ENCODE measurements around the gene SWAP70.

The SWAP70 gene

GRCh38 chr11:9735919-9736318 lies 72.0 kb downstream of the SWAP70 start:
- no peak for ATAC-seq
- TF ChIP-seq ZC3H10 (CRISPR knock-in tag; IDR thresholded peaks at IDR 0.05) (no peak), ZNF8 (CRISPR knock-in tag; IDR thresholded peaks at IDR 0.05) (no peak), GLIS3 (CRISPR knock-in tag; IDR thresholded peaks at IDR 0.05) (no peak), PPARA (CRISPR knock-in tag; IDR thresholded peaks at IDR 0.05; ENCODE audit: borderline replicate concordance) (no peak), CSDC2 (CRISPR knock-in tag; IDR thresholded peaks at IDR 0.05) (no peak), ISL1 (CRISPR knock-in tag; IDR thresholded peaks at IDR 0.05) (no peak), PATZ1 (CRISPR knock-in tag; IDR thresholded peaks at IDR 0.05; ENCODE audit: borderline replicate concordance) (no peak), ZNF565 (CRISPR knock-in tag; conservative IDR thresholded peaks at IDR 0.05; ENCODE audit: low read depth) (no peak), ZNF70 (CRISPR knock-in tag; IDR thresholded peaks at IDR 0.05) (no peak), CREB5 (CRISPR knock-in tag; IDR thresholded peaks at IDR 0.05; ENCODE audit: low read depth) (no peak), RARB (CRISPR knock-in tag; IDR thresholded peaks at IDR 0.05) (no peak), TOX (CRISPR knock-in tag; IDR thresholded peaks at IDR 0.05; ENCODE audit: borderline replicate concordance) (no peak), ARNTL (CRISPR knock-in tag; IDR thresholded peaks at IDR 0.05; ENCODE audit: borderline replicate concordance, low read depth) (no peak), BACH2 (CRISPR knock-in tag; IDR thresholded peaks at IDR 0.05; ENCODE audit: borderline replicate concordance) (no peak)

GRCh38 chr11:9736365-9736764 lies 72.5 kb downstream of the SWAP70 start:
- no peak for TF ChIP-seq CSDC2 (CRISPR knock-in tag; IDR thresholded peaks at IDR 0.05)
- no peak for TF ChIP-seq SNAI2 (CRISPR knock-in tag; IDR thresholded peaks at IDR 0.05)
- no peak for TF ChIP-seq CREB5 (CRISPR knock-in tag; IDR thresholded peaks at IDR 0.05; ENCODE audit: low read depth)
- no peak for TF ChIP-seq GLIS3 (CRISPR knock-in tag; IDR thresholded peaks at IDR 0.05)
- ATAC-seq, result no peak

GRCh38 chr11:9738116-9738515 lies 74.2 kb downstream of the SWAP70 start:
- no peak for ATAC-seq
- TF ChIP-seq ZFP3 (CRISPR knock-in tag; IDR thresholded peaks at IDR 0.05), result no peak
- no peak for TF ChIP-seq CSDC2 (CRISPR knock-in tag; IDR thresholded peaks at IDR 0.05)
- TF ChIP-seq PATZ1 (CRISPR knock-in tag; IDR thresholded peaks at IDR 0.05; ENCODE audit: borderline replicate concordance), result no peak
- TF ChIP-seq PPARA (CRISPR knock-in tag; IDR thresholded peaks at IDR 0.05; ENCODE audit: borderline replicate concordance), result no peak
- no peak for TF ChIP-seq OSR1 (CRISPR knock-in tag; IDR thresholded peaks at IDR 0.05)
- no peak for TF ChIP-seq SNAI2 (CRISPR knock-in tag; IDR thresholded peaks at IDR 0.05)
- TF ChIP-seq ESRRG (CRISPR knock-in tag; IDR thresholded peaks at IDR 0.05), result no peak
- no peak for TF ChIP-seq ARNTL (CRISPR knock-in tag; IDR thresholded peaks at IDR 0.05; ENCODE audit: borderline replicate concordance, low read depth)
- no peak for TF ChIP-seq ZNF565 (CRISPR knock-in tag; conservative IDR thresholded peaks at IDR 0.05; ENCODE audit: low read depth)

- ATAC-seq, result no peak
- TF ChIP-seq POU6F1 (CRISPR knock-in tag; IDR thresholded peaks at IDR 0.05; ENCODE audit: borderline replicate concordance, low read depth) (no peak), ARNTL (CRISPR knock-in tag; IDR thresholded peaks at IDR 0.05; ENCODE audit: borderline replicate concordance, low read depth) (no peak), ZFP30 (CRISPR knock-in tag; IDR thresholded peaks at IDR 0.05) (no peak), ZFP3 (CRISPR knock-in tag; IDR thresholded peaks at IDR 0.05) (no peak), OSR1 (CRISPR knock-in tag; IDR thresholded peaks at IDR 0.05) (no peak), ZNF8 (CRISPR knock-in tag; IDR thresholded peaks at IDR 0.05) (no peak), SNAI2 (CRISPR knock-in tag; IDR thresholded peaks at IDR 0.05) (no peak), RARB (CRISPR knock-in tag; IDR thresholded peaks at IDR 0.05) (no peak), ESRRG (CRISPR knock-in tag; IDR thresholded peaks at IDR 0.05) (no peak), CREB5 (CRISPR knock-in tag; IDR thresholded peaks at IDR 0.05; ENCODE audit: low read depth) (no peak), ZNF70 (CRISPR knock-in tag; IDR thresholded peaks at IDR 0.05) (no peak), TCF4 (CRISPR knock-in tag; IDR thresholded peaks at IDR 0.05; ENCODE audit: borderline replicate concordance) (no peak), CSRNP3 (CRISPR knock-in tag; IDR thresholded peaks at IDR 0.05) (no peak), GLIS3 (CRISPR knock-in tag; IDR thresholded peaks at IDR 0.05) (no peak), BACH2 (CRISPR knock-in tag; IDR thresholded peaks at IDR 0.05; ENCODE audit: borderline replicate concordance) (no peak), PATZ1 (CRISPR knock-in tag; IDR thresholded peaks at IDR 0.05; ENCODE audit: borderline replicate concordance) (no peak)
These were observed 74.8 kb downstream of the SWAP70 start for GRCh38 chr11:9738707-9739106.
